ENCODE measurements around the gene LMNTD2.

LMNTD2 gene

DNA sequence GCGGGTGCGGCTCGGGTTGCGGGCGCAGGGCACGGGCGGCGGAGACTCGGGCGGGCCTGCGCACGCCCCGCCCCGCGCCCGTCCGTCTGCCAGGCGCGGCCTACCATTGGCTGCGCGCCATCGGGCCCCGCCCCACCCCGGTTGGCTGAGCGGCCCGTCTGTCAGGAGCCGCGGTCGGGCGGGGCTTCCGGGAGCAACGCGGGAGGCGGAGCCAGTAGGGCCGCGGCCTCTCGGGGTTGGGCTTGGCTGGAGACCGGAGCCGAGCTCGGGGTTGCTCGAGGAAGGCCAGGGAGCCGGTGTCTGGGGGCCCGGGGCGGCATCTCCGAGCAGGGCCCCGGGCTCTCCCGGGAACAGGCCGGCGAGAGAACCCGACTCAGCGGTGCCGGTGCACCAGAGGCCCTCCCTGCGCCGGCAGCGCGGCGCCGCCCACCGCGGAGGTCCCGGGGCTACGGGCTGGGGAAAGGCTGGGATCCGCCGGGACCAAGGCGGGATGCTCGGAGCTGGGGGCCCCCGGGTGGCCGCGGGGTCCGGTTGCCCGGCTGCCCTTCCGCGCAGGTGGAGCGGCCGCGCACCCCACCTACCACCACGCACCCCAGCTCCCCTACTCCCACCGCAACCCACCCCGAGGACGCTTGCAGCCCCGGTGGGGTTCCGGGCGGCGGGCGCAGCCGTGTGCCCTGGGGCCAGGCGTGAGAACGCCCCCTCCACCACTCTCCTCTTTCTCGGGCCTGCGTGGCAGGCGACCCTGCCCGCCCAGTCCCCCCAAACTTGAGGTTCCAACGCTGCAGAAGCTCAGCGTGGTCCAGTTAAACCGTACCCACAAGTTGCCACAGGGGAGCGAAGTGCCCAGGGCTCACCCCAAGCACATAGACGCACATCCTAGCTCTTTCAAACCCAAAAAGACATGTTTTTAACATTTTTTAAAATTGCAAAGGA lies 24.8 kb downstream of the LMNTD2 start, which contains the start of gene HRAS:
TSS of gene HRAS (minus strand) at position 58 of the 936 bp plus-strand sequence.
- in situ Hi-C loops (cut with MboI; ENCODE audit: low sequenced_read_pairs) = no loop called here

DNA sequence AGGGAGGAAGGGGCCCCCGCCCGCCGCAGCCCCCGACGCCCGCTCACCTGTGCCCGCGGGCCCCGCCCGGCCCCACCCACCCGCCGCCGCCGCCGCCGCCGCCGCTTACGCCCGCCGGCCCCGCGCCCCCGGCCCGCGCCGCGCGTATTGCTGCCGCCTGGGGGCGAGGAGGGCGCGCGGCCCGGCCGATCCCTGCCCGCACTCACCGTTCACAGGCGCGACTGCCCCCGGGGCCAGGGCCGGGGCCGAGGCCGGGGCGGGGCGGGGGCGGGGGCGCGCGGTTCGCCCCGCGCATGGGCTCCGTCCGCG lies 25.4 kb downstream of the LMNTD2 start:
- in situ Hi-C loops (cut with MboI; ENCODE audit: low sequenced_read_pairs) = no loop called here

DNA sequence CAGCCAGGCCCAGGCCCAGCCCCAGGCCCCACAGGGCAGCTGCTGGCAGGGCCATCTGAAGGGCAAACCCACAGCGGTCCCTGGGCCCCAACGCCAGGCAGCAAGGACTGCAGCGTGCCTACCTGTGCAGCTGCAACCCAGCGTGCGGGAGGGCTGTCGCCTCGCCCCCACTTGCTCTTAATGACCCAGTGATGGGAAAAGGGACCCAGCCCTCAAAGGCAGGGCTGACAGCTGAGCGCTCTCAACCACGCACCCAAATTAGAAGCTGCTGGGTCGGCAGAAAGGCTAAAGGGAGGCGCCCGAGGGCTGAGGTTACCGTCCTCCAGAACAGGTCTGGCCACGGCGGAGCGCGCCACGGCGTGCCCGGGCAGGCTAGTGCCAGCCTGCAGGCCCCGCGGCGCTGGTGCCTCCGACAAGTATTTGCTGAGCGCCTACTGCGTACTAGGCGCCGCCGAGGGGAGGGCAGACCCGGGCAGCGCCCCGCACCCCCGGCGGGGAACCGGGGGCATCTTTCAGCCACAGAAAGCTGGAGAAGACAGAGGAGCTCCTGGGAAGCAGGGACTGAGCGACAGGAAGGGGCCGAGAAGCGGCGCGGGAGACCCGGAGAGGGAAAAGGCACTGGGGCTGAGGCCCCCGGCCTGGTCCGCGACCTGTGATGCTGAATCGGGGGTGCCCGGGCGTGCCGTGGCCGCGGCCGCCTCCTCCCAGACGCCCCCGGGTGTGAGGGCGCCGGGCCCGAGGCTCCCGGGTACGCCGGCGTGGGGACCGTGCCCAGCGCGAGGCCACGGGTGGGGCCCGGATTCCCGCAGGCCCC lies 25.9 kb downstream of the LMNTD2 start:
- in situ Hi-C loops (cut with MboI; ENCODE audit: low sequenced_read_pairs) = no loop called here

DNA sequence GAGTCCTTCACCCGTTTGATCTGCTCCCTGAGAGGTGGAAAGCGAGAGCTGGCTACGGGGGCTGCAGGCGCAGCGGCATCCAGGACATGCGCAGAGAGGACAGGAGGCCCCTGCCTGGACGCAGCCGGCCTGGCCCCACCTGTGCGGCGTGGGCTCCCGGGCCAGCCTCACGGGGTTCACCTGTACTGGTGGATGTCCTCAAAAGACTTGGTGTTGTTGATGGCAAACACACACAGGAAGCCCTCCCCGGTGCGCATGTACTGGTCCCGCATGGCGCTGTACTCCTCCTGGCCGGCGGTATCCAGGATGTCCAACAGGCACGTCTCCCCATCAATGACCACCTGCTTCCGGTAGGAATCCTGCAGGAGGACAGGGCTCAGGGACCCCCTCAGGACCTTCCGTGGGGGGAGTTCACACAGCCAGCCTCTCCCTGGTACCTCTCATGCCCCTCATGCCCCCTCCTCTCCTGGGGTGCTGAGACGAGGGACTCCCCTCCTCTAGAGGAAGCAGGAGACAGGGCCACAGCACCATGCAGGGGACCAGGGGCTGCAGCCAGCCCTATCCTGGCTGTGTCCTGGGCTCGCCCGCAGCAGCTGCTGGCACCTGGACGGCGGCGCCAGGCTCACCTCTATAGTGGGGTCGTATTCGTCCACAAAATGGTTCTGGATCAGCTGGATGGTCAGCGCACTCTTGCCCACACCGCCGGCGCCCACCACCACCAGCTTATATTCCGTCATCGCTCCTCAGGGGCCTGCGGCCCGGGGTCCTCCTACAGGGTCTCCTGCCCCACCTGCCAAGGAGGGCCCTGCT lies 26.7 kb downstream of the LMNTD2 start:
- in situ Hi-C loops (cut with MboI; ENCODE audit: low sequenced_read_pairs) = no loop called here

DNA sequence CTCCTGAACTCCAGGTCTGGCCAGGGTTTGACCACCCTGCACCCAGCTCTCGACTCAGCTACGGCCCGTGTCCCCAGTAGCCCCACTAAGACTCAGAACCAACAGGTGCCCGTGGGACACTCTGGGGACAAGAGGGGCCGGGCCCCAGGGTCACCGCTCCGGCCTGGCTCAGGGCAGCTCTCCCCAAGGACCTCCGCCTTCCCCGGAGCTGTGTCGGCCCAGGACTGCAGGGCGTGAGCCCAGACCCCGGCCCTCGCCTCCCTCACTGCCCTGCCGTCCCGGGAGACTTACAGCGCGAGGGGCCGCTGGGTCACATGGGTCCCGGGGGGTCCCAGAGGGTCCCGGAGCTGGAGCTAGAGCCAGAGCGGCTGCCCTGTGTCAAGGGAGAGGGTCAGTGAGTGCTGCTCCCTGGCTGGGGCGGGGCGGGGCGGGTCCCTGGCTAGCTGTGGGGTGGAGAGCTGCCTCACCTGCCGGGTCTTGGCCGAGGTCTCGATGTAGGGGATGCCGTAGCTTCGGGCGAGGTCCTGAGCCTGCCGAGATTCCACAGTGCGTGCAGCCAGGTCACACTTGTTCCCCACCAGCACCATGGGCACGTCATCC lies 27.5 kb downstream of the LMNTD2 start:
- in situ Hi-C loops (cut with MboI; ENCODE audit: low sequenced_read_pairs) = no loop called here

DNA sequence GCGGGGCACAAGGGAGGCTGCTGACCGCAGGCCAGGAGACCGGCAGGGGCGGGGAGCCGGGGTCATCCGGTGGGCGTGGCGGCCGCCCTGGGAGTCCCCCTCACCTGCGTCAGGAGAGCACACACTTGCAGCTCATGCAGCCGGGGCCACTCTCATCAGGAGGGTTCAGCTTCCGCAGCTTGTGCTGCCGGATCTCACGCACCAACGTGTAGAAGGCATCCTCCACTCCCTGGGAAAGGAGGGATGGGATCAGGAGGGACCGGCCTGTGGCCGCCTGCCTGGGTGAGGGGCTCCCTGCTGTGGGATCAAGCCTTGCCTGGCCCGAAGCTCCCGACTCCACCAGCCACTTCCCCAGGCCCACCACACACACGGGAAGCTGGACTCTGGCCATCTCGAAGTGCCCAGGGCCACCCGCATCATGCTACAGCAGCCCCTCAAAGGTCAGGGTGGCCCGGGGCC lies 28.0 kb downstream of the LMNTD2 start:
- in situ Hi-C loops (cut with MboI; ENCODE audit: low sequenced_read_pairs) = no loop called here

DNA sequence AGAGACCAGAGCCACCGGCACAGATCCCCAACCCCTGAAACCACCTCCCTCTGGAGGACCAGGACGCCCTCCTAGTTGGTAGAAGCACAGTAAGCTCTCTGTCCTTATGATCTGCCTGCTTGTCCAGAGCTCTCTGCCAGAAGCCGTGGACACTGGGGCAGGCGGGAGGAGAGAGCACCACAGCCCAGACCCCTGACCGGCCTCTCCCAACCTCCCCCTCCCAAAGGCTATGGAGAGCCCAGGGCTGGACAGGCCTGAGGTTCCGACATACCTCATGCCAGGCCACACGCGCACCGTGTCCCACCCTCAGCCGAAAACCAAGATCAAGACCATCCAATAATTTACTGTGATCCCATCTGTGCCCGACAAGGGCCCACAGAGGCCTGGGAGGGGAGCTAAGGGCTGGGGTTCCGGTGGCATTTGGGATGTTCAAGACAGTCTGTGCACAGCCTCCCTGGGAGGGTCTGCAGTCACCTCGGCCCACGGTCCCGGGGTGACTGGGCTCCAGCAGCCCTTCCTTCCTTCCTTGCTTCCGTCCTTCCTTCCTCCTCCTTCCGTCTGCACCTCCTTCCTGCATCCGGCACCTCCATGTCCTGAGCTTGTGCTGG lies 28.5 kb downstream of the LMNTD2 start:
- in situ Hi-C loops (cut with MboI; ENCODE audit: low sequenced_read_pairs) = no loop called here

DNA sequence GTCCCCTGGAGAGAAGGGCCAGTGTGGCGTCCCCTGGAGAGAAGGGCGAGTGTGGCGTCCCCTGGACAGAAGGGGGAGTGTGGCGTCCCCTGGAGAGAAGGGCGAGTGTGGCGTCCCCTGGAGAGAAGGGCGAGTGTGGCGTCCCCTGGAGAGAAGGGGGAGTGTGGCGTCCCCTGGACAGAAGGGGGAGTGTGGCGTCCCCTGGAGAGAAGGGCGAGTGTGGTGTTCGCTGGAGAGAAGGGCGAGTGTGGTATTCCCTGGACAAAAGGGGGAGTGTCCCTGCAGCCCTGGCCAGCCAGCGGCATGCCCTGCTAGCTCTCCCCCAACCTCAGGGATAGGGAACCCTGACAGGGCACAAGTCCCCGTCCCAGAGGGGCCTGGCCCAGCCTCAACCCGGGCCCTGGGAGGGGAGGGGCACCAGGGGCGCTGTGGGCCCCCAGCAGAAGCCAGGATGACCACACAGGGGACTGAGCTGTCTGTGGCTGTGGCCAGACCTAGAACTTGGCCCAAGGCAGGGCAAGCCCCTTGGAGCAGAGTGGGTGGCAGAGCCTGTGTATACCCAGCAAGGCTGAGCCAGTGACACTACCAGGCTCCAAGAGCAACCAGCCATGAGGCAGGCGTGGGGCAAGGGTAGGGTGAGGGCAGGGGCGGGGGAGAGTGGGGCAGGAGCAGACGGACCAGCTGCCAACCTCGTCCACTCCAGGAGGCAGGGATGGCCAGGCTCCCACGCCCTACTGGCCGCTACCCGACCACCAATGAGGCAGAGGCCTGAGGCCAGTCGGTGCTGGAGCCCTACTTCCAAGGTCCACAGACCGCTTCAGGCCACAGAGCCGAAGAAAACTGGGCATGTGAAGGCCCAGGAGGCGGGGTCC lies 29.3 kb downstream of the LMNTD2 start:
- in situ Hi-C loops (cut with MboI; ENCODE audit: low sequenced_read_pairs) = no loop called here

DNA sequence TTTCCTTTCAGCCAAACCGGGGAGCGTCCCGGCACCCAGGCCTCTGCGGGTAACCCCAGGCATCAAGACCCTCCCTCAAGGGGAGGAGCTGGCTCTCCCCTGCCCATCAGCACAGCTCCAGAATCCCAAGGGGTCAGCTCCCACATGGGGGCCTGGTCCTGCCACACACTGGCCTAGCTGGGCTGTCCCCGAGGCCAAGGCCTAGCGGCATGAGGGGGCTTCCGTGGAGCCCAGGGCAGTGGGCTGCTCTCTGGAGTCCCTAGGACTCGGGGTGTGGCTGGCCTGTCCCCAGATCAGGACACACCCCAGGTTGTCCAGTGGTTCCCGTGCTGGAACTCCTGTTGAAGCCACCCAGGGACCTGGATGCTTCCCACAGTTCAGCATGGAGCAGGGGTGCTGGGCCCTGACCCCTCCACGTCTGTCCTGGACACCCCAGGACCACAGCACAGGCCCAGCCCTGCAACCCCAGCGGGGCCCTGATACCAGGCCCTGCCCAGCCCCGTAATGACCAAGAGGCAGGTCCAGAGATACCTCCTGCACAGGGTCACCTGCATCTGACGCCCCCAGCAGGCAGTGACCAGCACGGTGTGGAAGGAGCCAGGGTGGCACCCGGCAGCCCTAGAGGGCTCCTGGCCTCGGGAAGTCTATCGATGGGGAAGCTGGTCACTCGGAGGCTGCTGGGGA lies 30.7 kb downstream of the LMNTD2 start:
- in situ Hi-C loops (cut with MboI; ENCODE audit: low sequenced_read_pairs) = no loop called here

DNA sequence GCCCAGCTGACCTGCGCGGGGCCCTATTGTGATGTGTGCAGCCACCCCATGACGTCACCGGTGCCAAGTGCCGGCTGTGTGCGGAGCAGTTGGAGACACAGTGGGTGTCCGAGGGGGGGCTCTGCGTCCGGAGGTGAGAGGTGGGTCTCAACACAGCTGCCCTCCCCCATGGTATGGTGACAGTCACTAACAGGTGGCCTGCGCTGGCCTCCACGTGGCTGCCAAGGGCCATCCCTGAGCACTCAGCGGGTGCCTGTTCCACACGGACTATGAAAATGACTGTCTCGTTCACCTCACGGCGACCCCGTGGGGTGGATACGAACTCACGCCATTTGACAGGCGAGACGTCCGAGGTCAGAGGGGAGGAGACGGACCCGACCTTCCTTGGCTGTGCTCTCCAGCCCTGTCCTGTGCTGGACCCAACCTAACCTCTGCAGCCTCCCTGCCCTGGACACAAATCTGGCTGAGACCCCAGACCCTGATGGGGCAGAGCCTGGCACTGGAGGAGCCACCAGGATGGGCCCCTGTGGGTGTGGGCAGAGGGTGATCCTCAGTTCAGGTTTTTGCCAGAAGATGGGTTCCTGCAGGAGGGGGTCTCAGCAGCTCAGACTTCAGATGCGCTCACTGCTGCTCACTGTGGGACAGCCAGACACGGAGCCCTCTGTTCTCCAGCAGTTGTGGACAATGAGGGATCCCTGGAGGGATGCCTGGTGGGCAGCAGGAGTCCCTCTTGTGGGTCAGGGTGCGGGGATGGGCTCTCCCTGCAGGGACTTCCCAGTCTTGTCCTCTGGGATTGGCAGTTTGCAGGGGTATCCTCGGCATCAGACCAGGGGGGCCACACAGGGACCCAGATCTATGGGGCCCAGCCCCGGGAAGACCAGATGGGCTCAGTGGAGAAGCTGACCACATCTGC lies 31.5 kb downstream of the LMNTD2 start:
- in situ Hi-C loops (cut with MboI; ENCODE audit: low sequenced_read_pairs) = no loop called here

DNA sequence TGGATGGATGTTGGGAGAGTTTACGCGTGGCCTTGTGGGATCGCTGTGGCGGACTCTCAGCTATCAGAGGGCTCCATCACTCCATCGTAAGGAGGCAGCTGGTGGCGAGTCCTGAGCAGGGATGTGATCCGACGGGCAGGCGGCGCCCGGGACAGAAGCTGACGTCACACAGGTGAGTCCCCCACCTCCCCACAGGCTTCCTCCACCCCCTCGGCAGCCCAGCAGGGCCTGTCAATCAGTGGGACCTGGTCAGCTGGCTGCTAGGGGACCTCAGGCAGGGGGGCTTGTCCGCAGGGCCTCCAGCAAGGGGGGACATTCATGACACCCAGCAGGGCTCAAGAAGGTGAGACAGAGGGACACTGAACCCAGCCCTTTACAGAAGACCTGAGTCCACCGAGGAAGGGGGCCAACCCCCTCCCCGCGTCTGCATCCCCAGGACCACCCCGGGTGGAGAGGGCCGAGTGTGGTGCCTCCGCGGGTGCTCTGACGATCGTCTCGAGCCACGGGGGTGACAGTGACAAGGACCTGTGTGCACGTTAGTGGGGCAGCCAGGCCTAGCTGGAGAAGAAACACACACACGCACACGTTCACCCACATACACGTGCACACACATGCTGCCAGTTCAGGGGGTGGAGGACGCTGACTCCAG lies 32.2 kb downstream of the LMNTD2 start:
- in situ Hi-C loops (cut with MboI; ENCODE audit: low sequenced_read_pairs) = no loop called here

DNA sequence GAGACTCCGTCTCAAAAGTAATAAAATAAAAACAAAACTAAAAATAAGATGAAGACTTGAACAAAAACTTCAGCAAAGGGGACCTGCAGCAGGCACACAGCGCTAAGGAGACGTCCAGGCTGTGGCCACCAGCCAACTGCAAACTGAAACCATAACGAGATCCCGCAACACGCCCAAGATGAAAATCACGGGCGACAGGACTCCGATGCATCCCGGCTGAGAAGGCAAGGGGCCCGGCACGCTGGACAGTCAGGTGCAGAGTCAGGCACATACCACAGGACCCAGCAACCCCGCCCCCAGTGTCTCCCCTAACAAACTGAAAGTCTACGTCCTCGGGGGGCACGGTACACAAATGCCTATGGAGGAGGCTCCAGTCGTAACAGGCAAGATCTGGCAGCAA lies 34.3 kb downstream of the LMNTD2 start:
- in situ Hi-C loops (cut with MboI; ENCODE audit: low sequenced_read_pairs) = no loop called here

DNA sequence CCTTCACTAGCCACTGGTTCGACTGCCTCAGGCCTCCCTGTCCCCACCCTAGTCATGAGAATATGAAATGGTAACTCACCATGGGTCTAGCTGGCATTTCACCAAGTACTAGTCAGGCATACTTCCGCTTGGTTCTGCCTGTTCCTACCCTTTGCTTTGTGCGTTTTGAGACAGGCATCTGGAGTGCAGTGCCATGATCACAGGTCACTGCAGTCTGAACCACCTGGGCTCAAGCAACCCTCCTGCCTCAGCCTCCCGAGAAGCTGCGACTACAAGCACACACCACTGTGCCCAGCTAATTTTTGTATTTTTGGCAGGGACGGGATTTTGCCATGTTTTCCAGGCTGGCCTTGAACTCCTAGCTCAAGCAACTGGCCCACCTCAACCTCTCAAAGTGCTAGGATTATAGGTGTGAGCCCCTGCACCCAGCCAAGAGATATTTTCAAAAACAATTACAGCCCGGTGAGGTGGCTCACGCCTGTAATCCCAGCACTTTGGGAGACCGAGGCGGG lies 39.3 kb downstream of the LMNTD2 start:
- in situ Hi-C loops (cut with MboI; ENCODE audit: low sequenced_read_pairs) = no loop called here

DNA sequence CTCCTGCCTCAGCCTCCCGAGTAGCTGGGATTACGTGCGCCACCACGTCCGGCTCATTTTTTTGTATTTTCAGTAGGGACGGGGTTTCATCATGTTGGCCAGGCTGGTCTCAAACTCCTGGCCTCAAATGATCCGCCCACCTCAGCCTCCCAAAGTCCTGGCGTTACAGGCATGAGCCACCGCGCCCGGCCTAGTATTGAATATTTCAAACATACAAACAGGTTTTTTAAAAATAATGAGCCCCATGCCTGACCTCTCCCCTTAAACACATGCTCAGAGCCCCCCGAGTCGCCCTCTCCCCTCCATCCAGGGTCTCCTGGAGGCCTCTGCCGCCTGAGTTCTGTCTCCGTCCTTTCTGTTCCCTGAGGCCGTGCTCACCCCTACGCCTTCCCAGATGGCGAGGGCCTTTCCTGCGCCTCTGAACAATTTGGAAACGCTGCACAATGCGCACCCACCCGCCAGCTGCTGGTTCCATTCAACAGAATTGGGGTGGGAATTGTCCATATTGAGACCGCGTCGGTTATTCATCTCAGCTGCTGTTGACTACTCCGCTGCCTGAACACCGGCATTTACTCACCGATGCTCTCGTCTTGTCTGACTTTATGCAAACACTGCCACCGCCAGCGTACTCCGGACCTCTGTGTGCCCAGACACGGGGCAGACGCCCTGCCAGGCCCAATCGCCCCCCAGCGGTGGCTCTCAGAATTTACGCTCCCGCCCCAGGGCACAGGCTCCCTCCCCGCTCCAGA lies 39.9 kb downstream of the LMNTD2 start:
- in situ Hi-C loops (cut with MboI; ENCODE audit: low sequenced_read_pairs) = no loop called here

DNA sequence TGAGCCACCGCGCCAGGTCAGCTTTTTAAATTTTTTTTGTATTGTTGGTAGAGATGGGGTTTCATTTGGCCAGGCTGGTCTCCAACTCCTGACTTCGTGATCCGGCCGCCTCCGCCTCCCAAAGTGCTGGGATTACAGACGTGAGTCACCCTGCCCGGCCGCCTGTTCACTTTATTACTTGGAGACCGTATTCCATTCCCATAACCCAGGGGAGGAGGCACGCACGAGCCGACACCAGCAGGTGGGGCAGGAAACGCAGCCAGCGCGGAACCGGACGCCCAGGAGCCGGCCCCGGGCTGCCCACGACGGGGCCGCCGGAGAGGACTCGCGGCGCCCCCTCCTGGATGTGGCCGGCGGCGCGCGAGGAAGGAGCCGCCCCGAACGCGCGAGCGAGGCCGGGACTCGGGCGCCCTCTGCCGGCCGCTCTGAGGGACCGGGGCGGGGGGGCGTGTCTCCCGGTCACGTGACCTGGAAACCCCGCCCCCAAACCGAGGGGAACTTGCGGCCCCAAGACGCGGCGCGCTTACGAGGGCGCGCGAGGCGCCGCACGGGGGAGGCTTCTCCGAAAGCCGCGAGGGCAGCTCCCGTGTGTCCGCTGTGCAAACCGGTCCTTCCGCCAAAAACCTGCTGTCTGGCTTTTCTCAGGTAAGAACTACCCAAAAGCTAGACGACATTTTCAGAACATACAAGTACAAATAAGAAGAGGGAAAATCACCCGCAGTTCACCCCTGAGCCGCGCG lies 41.9 kb downstream of the LMNTD2 start:
- in situ Hi-C loops (cut with MboI; ENCODE audit: low sequenced_read_pairs) = no loop called here
